HG02642 (cell line): ENCODE data around the gene ANO5.

ENCODE experiments used
- ATAC-seq: cut with Tn5 transposase; IDR thresholded peaks from one replicate; pipeline ENCODE4 v1.9.1; 2021; ENCODE audit warnings: mild to moderate bottlenecking; ENCODE audit not compliant: unreplicated experiment, poor library complexity

Gene ANO5

DNA sequence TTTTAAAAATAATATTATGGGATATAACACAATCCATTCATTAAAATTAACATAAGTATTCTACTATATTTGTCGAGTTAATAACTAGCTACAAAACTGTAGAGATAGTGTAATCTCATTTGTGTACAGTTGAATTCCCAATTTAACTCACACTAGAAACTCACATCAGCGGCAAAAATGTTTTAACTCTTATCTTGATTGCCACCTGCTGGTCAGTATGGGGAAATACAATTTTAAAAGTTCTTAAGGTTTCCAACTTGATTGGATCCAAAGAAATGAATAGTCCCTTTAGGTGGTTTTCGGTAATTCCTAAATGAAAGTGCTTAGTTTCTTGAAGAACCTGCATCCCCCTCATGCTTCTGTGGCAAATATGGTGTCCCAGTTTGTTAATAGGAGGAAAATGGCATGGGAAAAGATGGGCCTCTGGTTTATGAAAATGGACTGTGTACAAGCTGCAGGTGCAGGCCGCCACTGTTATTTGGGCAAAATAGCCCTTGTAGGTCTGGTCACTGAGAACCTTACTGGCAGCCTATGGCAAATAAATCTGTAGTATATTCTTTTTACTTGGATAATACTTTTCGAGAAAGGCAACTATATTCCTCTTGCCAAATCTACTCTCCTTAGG, 111.6 kb downstream of the ANO5 start:
- no peak for ATAC-seq

DNA sequence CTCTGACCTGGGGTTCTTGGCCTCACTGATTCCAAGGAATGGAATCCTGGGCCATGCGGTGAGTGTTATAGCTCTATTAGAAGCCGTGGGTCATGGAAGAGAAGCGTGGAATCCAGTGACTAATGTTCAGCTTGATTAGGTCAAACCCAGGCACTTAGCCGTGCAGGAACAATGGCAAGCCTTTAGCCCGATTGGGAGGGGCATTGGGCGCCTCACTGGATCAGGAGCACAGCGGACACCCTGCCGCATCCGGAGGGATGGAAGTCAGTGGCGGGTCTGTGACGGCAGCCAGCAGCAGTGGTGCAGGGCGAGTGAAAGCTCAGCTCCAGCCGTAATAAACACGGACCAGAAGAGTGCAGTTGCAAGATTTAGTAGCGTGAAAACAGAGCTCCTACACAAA, 124.8 kb downstream of the ANO5 start:
- ATAC-seq, result no peak

DNA sequence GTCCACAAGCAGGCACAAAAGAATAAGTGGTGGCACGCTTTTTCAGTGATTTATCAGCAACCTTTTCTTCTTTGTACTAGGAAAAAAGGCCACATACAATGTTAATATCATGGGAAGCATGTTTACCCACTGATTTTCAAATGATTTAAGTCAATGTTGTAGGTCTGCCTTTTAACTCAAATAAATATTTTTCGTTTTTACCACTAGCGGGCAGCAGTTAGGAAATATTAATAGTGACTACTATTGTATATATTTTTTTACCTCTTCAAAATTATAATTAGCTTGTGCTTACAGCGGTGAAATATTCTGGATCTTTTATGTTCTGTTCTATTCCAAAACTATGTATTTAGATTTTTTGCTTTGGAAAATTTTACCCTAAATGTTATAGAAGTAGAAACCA, 138.9 kb downstream of the ANO5 start:
- ATAC-seq, result no peak
